GM20431 (cell line): ENCODE results near the gene FN3KRP.

ENCODE experiments used
- in situ Hi-C: fragments of 300-500 bp; cut with MseI, MboI; formaldehyde crosslinking; loops from one replicate; pipeline ENCODE4 v1.15.0; 2020; ENCODE audit warnings: low sequenced_read_pairs; ENCODE audit not compliant: unreplicated experiment

Gene FN3KRP

DNA sequence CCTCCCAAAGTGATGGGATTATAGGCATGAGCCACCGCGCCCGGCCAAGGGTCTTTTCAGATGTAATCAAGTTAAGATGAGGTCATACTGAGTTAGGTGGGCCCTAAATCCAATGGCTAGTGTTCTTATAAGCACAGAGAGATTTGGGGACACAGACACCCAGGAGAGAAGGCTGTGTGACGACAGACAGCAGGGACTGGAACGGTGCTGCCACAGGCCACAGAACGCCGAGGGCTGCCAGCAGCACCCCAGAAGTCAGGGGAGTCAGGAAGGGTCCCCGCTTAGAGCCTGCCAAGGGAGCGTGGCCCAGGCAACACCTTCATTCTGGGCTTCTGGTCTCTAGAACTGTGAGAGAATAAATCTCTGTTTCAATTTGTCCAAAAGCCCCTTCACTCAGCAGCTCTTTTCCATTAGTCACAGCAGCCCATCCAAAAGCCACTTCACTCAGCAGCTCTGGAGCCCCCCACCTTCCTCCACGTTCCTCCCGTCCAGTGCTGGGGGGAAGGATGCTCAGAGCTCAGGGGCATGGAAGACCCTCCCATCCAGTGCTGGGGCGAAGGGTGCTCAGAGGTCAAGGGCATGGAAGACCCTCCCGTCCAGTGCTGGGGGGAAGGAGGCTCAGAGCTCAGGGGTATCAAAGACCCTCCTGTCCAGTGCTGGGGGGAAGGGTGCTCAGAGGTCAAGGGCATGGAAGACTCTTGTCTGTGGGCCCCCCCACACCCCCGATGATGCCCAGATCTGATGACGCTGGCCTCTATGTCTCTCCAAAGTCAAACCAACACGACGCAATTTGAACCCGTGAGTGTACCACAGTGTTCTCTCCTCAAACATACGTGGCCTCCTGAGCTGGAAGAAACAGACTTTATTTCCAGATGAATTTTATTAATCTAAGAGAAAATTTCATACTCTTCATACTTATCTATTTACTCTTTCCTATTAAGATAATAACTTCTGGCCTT, 29.9 kb upstream of the FN3KRP start:
- in situ Hi-C loops, result no loop called here

DNA sequence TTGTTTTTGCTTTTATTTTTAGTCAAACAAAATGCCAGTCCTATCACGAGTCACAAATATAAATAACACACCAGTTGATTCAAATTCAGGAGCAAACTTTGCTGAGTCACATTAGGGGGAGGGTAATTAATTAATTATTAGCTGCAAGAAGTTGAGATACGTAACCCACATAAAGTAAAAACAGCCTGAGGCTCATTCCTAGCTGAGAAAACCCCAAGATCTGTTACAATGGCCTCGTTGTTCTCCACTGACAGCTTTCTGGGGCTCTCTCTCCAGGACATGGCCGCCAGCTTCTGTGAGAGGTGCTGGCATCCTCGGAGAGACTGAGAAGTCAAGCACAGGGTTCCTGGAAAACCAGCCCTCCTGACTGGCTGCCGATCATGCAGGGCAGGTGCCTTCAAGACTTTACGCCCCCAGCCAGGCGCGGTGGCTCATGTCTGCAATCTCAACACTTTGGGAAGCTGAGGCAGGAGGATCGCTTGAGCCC, 29.1 kb upstream of the FN3KRP start:
- in situ Hi-C loops, result no loop called here

GRCh38 chr17:82687871-82688270, 28.6 kb upstream of the FN3KRP start:
- in situ Hi-C loops, result no loop called here

DNA sequence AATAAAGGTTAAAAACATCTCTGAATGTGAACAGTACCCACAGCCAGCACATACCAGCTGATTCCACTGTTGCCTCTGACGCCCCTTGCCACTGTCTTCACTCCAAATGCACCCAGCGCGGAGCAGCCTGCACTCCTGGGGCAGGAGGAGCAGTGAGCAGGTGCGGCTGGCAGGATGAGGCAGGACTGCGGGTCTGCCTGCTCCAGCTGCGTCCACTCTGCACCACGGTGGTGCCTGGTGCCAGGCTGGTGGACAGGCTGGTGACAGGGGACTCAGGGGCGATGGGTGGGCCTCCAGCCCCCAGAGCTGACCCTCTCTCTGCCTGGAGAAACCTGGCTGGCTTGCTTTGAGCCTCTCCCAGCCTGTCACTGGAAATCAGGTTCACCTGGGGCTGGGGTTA, 27.4 kb upstream of the FN3KRP start:
- in situ Hi-C loops, result no loop called here

- in situ Hi-C loops, result no loop called here
Observed at GRCh38 chr17:82690786-82691489, 25.6 kb upstream of the FN3KRP start.

- in situ Hi-C loops, result no loop called here
Observed at GRCh38 chr17:82691714-82692113, 24.8 kb upstream of the FN3KRP start.

GRCh38 chr17:82692268-82692667, 24.2 kb upstream of the FN3KRP start:
- in situ Hi-C loops, result no loop called here

DNA sequence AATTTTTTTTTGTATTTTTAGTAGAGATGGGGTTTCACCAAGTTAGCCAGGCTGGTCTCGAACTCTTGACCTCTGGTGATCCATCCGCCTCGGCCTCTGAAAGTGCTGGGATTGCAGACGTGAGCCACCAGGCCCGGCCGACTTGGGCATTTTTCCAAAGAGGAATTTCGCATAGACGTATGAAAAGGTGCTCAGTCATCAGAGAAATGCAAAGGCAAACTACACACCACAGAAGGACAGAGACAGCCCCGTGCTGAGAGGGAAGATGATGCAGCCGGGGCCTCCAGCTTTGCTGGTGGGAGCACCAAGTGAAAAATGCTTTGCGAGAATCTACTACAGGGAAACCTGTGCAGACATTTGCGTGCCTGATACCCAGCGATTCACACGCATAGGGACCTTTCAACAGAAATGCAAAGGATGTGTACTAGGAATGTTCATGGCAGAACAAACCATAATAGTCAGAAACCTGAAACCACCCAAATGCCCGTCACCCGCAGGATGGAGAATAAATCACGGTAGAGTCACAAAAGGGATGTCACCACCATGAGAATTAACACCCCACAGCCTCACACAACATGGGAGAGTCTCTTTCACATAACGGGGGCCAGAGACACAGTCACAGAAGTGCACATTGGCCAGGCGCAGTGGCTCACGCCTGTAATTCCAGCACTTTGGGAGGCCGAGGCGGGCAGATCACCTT, 23.2 kb upstream of the FN3KRP start:
- in situ Hi-C loops, result no loop called here

DNA sequence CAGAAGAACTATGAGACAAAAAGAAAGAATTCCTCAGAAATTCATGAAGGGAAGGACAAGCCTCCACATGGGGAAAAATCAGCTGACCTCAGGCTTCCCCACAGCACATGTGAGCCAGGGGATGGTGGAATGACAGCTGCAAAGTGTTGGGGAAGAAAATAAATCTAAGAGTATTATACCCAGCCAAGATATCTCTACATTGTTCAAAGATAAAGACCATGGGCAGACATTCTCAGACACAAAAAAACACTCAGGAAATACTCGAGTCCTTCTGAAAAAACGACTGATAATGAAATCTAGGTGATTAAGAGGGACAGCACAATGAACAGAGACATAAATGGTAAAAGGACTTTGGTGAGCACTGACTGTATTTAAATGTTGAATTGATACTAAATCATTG, 21.9 kb upstream of the FN3KRP start:
- in situ Hi-C loops, result no loop called here

DNA sequence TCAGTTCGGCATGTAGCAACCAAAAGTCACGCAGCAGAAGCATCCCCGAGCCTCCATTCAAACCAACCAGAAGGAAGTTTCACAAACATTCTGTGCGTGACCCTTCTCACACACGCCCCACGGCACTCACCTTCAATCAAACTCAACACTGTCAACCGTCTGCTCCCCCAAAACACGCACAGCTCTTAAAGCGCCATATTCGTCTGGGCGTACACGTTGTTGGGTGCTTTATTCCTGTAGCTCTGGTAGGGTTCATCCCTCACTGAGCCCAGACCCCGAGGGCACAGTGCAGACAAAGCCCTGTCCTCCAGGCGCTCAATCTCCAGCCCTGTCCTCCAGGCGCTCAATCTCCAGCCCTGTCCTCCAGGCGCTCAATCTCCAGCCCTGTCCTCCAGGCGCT, 20.2 kb upstream of the FN3KRP start:
- in situ Hi-C loops, result no loop called here

DNA sequence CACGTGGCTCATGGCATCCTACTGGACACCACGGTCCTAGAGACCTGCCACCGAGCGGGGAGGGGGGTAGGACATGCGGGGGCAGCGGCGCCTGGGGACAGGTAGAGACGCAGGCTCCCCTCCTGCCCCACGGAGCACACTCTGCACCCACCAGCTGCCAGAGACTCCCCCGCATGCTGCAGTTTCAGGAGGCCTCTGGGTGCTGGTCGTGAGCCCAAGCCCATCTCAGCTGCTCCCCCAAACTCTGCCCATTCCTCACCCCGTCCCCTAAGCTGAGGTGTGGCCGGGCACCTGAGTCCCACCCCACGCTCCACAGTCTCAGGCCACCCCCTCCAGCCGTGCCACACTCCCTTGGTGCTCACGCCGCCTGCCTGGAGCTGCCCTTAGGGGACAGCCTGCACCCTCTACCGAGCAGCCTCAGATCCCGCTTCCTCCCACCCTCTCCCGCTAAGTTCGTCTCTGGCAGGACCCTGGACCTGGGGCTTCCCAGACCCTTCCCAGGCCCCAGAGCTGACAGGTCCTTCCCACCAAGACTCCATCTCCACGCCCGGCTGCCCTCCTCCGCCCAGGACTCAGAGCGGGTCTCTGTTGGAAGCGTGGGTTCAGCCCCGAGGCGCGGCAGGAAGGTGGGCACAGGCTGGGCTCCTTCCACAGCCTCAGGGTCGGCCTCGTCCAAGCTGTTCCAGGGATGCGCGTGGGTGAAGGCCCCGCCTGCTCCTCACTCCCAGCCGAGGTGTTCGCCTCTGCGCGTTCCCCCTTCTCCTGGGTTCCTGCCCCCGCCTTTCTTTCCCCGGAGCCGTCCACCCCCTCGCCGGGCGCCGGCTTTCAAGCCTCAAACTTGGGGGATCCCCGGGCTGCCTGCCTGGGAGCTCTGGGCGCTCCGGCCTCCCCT, 19.3 kb upstream of the FN3KRP start:
- in situ Hi-C loops, result no loop called here

GRCh38 chr17:82697808-82698064, 18.8 kb upstream of the FN3KRP start:
- in situ Hi-C loops, result no loop called here

DNA sequence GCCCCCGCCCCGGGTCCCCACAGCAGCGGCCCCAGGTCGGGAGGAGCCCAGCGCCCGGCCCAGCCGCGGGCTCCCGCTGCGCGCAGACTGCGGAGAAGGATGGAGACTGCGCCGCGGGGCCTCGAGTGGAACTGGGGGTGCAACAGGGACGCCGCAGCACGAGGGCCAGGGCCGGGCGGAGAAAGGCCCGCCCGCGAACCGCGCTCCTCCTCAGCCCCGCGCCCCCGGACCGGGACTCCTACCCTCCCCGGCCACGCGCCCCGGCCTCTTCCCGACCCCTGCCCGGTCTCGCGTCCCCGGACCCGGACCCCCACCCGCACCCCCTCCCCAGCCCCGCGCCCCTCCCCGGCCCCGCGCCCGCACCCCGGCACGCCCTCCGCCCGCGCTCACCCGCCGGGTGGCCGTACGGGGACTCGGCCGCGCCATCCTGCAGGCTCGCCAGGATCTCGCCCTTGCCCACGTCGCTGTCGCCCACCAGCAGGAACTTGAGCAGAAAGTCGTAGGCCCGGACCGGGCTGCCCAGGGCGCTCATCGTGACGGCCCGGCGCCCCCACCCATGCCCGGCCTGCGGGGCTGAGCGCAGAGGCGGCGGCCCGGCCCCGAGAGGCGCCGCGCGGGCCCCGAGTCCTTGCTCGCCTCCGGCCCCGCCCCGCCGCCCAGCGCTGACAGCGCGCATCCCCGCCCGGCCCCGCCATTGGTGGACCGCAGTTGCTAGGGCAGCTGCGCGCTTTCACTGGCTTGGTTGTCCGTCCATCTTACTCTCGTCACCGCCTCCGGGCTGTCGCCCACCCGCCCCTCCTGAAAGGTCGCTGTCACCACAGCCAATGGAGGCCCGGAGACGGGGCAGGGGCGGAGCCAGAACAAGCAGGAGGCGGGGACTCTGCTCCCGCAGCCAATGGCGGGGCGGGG, 18.2 kb upstream of the FN3KRP start, which contains the start of gene RAB40B:
Gene RAB40B (minus strand): TSS at position 634 of the 909 bp plus-strand sequence. CDS start 102 bp downstream, at position 532.
- in situ Hi-C loops, result no loop called here

DNA sequence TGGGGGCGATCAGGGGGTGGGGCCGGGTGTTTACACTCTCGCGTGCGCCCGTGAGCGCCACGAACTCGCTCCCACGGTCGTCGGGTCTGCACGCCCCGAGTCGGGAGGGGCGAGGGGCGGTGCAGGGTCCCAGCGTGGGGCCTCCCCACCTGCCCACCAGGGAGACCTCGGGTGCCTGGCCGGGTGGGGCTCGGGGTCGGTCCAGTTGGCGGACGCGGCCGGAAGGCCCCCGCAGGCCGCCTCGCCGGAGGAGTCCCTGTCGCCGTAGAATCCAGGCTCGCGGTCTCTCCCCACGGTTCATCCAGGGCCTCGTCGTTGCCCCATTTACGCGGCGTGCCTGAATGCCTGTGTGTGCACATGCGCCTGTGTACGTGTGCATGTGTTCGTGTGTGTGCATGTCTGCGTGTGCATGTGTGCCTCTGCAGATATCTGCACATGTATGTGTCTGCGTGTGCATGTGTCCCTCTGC, 17.5 kb upstream of the FN3KRP start:
- in situ Hi-C loops, result no loop called here

DNA sequence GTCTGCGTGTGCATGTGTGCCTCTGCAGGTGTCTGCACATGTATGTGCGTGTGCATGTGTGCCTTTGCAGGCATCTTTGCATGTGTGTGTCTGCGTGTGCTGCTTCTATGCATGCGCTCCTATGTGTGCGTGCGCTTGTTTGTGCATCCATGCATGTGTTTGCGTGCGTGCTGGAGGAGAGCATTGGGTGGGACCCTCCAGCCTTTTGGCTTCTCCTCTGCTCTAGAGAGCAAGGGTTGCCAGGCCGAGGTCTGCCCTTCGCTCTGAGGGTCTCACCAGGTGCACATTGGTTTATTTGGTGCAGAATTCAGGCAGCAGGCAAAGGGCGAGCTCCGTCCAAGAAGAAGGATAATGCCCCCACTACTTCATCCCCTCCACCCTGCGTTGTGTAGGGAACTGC, 17.0 kb upstream of the FN3KRP start:
- in situ Hi-C loops, result no loop called here

DNA sequence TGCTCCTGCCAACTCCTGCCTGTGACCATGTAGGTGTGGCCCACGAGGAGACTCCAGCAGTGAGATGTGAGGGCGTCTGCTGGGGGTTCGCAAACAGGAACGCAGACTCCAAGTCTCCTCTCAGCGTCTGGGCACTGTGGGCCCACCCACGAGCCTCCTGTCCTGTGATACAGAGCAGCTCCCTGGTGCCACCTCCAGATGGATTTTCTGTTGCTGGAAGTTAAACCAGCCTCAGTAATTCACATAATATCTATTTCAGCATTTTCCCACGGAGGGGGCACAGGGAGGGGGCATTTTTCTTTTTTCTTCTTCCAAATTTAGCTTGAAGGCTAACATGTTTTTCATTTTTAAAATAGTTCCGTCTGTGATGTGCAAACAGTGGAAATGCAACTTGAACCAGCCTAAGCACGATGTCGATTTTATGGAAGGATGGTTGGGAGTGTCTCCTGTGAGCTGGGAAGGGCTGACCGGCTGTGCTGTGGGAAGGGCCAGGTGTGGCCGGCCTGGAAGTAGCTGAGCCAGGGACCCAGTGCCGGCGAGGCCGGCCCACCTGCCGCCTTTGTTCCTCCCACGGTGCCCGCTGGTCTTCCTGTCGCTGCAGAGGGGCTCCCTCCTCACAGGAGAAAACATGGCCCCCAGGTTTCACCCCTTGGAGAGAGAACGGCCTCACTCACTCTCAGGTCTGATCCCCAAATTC, 14.1 kb upstream of the FN3KRP start:
- in situ Hi-C loops, result no loop called here

DNA sequence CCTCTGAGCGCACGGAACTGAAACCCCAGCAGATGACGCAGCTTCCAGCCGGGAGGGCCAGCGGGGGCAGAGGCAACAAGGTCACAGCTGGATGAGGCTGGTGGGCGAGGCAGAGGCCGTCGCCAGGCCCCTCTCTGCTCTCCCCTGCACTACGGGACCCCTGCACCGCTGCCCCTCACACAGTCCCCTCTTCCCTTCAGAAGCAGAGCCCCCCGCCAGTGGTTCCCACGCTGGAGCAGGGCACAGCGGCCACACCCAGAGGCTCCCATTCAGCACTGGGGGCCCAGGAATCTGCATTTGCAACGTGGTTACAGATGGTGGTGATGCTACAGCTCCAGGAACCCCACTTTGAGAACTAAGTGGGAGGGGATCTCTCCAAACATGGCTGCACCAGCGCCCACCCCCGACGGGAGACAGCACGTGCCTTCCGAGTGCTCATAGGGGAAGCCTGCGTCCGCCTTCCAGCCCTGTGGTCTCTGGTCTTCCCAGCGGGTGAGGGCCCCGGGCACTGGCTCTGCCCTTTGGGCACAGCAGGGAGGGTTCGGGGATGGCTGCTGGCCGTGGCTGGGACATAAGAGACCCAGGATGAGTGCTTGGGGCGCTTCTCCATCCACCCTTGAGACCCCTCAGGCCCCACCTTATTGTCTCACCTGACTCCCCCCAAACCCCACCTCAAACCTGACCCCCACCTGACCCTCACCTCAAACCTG, 13.3 kb upstream of the FN3KRP start:
- in situ Hi-C loops, result no loop called here
